ENCODE measurements around the gene FAM240A.

The FAM240A gene

GRCh38 chr3:46667061-46667621, 54.8 kb downstream of the FAM240A start:
- TF ChIP-seq CTCF (IDR thresholded peaks at IDR 0.05; ENCODE audit: insufficient read depth, low read depth, low read length, missing control alignments): no peak
- no peak overlapping the region for H3K4me3 ChIP-seq (ENCODE audit: low read depth, low read length)
- DNase-seq (ENCODE audit: low read depth): no peak

GRCh38 chr3:46667657-46668056, 55.3 kb downstream of the FAM240A start:
- no peak for TF ChIP-seq CTCF (IDR thresholded peaks at IDR 0.05; ENCODE audit: insufficient read depth, low read depth, low read length, missing control alignments)
- no peak overlapping the region for H3K4me3 ChIP-seq (ENCODE audit: low read depth, low read length)
- DNase-seq (ENCODE audit: low read depth): no peak

- H3K4me3 ChIP-seq (ENCODE audit: low read depth, low read length): no peak overlapping the region
- TF ChIP-seq CTCF (IDR thresholded peaks at IDR 0.05; ENCODE audit: insufficient read depth, low read depth, low read length, missing control alignments): no peak
- DNase-seq (ENCODE audit: low read depth): no peak
These were observed 55.8 kb downstream of the FAM240A start for GRCh38 chr3:46668116-46668515.

DNA sequence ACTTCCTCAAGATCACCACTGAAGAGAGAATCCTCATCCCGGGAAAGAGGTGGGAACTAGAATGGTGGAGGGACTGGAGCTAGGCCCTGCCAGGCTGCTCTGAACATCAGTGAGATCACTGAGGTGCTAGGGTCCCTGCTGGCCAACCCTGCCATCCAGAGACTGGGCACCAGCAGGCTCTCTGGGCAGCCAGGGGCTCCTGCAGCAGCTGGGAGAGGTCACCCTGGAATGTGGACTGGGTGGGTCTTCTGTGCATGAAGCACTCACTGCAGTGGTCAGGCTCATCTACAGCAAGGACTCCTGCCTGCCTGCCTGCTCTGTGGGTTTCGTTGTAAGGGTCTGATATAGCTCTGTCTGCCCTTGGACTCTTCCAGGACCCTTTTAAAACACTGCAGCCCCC, 56.3 kb downstream of the FAM240A start:
- TF ChIP-seq CTCF (IDR thresholded peaks at IDR 0.05; ENCODE audit: insufficient read depth, low read depth, low read length, missing control alignments): no peak
- DNase-seq (ENCODE audit: low read depth): no peak
- H3K4me3 ChIP-seq (ENCODE audit: low read depth, low read length): no peak overlapping the region

- TF ChIP-seq CTCF (IDR thresholded peaks at IDR 0.05; ENCODE audit: insufficient read depth, low read depth, low read length, missing control alignments): no peak
- DNase-seq (ENCODE audit: low read depth): no peak
- no peak overlapping the region for H3K4me3 ChIP-seq (ENCODE audit: low read depth, low read length)
These were observed 57.1 kb downstream of the FAM240A start for GRCh38 chr3:46669191-46669999.

GRCh38 chr3:46670000-46670890, 57.9 kb downstream of the FAM240A start:
- no peak for TF ChIP-seq CTCF (IDR thresholded peaks at IDR 0.05; ENCODE audit: insufficient read depth, low read depth, low read length, missing control alignments)
- no peak overlapping the region for H3K4me3 ChIP-seq (ENCODE audit: low read depth, low read length)
- no peak for DNase-seq (ENCODE audit: low read depth)
